MM.1S (cell line): ENCODE measurements around the gene OR2M3.
A peak's percentile ranks its signal among the peaks of the same experiment; 100 is the strongest.

ENCODE experiments used
- DNase-seq: peaks from one replicate; pipeline ENCODE4 v3.0.0-alpha.2; 2015
- H2AFZ ChIP-seq: fragments of 300-600 bp; sonication (generic); 2 replicates; pipeline ENCODE4 v1.6.0; 2016; ENCODE audit warnings: antibody characterized with exemption, low read length
- H3F3A ChIP-seq: fragments of 300-600 bp; sonication (generic); 2 replicates; pipeline ENCODE4 v1.6.1; 2016; ENCODE audit warnings: mild to moderate bottlenecking, antibody characterized with exemption, low read length, moderate library complexity, mixed read lengths; ENCODE audit not compliant: insufficient read depth
- H3K27ac ChIP-seq: fragments of 300-600 bp; sonication (generic); 2 replicates; pipeline ENCODE4 v1.5.1; 2016; ENCODE audit warnings: mild to moderate bottlenecking, low read length
- H3K27me3 ChIP-seq: fragments of 300-600 bp; sonication (generic); replicated peaks from 2 replicates; pipeline ENCODE4 v1.6.0; 2016; ENCODE audit warnings: low read length; ENCODE audit not compliant: insufficient read depth
- H3K36me3 ChIP-seq: fragments of 300-600 bp; sonication (generic); replicated peaks from 2 replicates; pipeline ENCODE4 v1.6.1; 2016; ENCODE audit warnings: mild to moderate bottlenecking, low read length, mixed read lengths; ENCODE audit not compliant: insufficient read depth
- H3K4me1 ChIP-seq: fragments of 300-600 bp; sonication (generic); 2 replicates; pipeline ENCODE4 v1.6.1; 2016; ENCODE audit warnings: low read length, mixed read lengths
- H3K4me2 ChIP-seq: fragments of 300-600 bp; sonication (generic); 2 replicates; pipeline ENCODE4 v1.6.0; 2016; ENCODE audit warnings: low read depth, low read length
- H3K4me3 ChIP-seq: fragments of 300-600 bp; sonication (generic); 2 replicates; pipeline ENCODE4 v1.5.1; 2016; ENCODE audit warnings: low read length, mixed read lengths
- H3K79me2 ChIP-seq: fragments of 300-600 bp; sonication (generic); 2 replicates; pipeline ENCODE4 v1.6.1; 2016; ENCODE audit warnings: mixed run types, low read length, mixed read lengths
- H3K9ac ChIP-seq: fragments of 300-600 bp; sonication (generic); 2 replicates; pipeline ENCODE4 v1.6.1; 2016; ENCODE audit warnings: low read length, mixed read lengths
- H3K9me2 ChIP-seq: fragments of 300-600 bp; sonication (generic); replicated peaks from 2 replicates; pipeline ENCODE4 v1.6.1; 2016; ENCODE audit warnings: mild to moderate bottlenecking, low read length, mixed read lengths; ENCODE audit not compliant: insufficient read depth
- H3K9me3 ChIP-seq: fragments of 300-600 bp; sonication (generic); replicated peaks from 2 replicates; pipeline ENCODE4 v1.6.1; 2016; ENCODE audit warnings: mild to moderate bottlenecking, low read length, mixed read lengths; ENCODE audit not compliant: insufficient read depth
- H4K20me1 ChIP-seq: fragments of 300-600 bp; sonication (generic); 2 replicates; pipeline ENCODE4 v1.6.1; 2016; ENCODE audit warnings: mild to moderate bottlenecking, low read length, moderate library complexity, mixed read lengths; ENCODE audit not compliant: insufficient read depth
- CTCF ChIP-seq: fragments of 300-600 bp; sonication (generic); IDR thresholded peaks from 2 replicates; pipeline ENCODE4 v1.5.1; 2016; ENCODE audit warnings: antibody characterized with exemption, low read length, mixed read lengths
- EZH2 ChIP-seq: fragments of 300-600 bp; sonication (generic); optimal IDR thresholded peaks from 2 replicates; pipeline ENCODE3; 2017; ENCODE audit warnings: low read depth, mild to moderate bottlenecking, antibody characterized with exemption, low read length, mixed read lengths
- EZH2phosphoT487 ChIP-seq: fragments of 300-600 bp; sonication (generic); IDR thresholded peaks from 2 replicates; pipeline ENCODE4 v1.6.1; 2018; ENCODE audit warnings: antibody characterized with exemption, low read length

Gene OR2M3

DNA sequence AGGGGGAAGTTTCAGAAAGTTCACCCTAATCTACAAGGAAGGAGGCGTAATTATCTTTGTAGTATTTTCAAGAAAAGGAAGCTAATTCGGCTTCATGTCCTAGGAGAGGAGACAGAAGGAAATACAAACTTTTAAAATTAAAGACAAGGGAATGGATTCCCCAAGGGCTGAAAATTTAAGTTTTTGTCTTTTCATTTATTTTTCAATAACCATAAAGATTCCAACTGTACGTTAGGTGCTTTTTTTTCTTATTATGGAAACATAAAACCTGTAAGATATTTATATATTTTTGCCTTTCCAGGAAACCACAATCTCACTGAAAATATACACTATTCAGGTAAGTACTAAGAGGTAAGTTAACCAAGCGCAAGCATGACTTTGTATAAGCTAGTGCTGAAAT lies at the start of gene OR2M3:
TSS of gene OR2M3 (plus strand) at position 301 of the 400 bp plus-strand sequence. CDS start 5,803 bp downstream, outside the sequence.
- Histone ChIP-seq H3F3A (no peaks in the 10 kb centered on the region), H3K79me2 (no peaks in the 10 kb centered on the region), H3K27ac (no peak within 1 kb of the TSS), H3K9me3 (no peaks in the 10 kb centered on the region), H3K4me3 (no peak within 1 kb of the TSS), H3K27me3 (no peaks in the 10 kb centered on the region), H4K20me1 (no peaks in the 10 kb centered on the region), H2AFZ (no peak within 1 kb of the TSS), H3K9ac (no peak within 1 kb of the TSS), H3K36me3 (no peaks in the 10 kb centered on the region), H3K4me1 (peaks cover 5% of the 10 kb centered on the region; the same call in 1 of the 2 replicates), H3K4me2 (no peak within 1 kb of the TSS), H3K9me2 (no peaks in the 10 kb centered on the region)
- no peak for TF ChIP-seq EZH2phosphoT487
- no peak for TF ChIP-seq EZH2
- TF ChIP-seq CTCF, result no peak
- peak; percentile 29 for DNase-seq

- no peak overlapping the region for H3K9ac ChIP-seq
- H4K20me1 ChIP-seq, result no peaks in the 10 kb centered on the region
- H3K9me2 ChIP-seq, result no peaks in the 10 kb centered on the region
- no peaks in the 10 kb centered on the region for H3K9me3 ChIP-seq
- H3K27me3 ChIP-seq, result no peaks in the 10 kb centered on the region
- no peak overlapping the region for H3K27ac ChIP-seq
- no peaks in the 10 kb centered on the region for H3K79me2 ChIP-seq
- no peak for TF ChIP-seq EZH2phosphoT487
- TF ChIP-seq EZH2, result no peak
- no peak for TF ChIP-seq CTCF
- DNase-seq, result no peak
- H3K4me1 ChIP-seq, result peaks cover 8% of the 10 kb centered on the region
- no peaks in the 10 kb centered on the region for H3K36me3 ChIP-seq
- no peak overlapping the region for H3K4me3 ChIP-seq
- H3K4me2 ChIP-seq, result no peak overlapping the region
- H3F3A ChIP-seq, result peaks cover 4% of the 10 kb centered on the region; the same call in 1 of the 2 replicates
- H2AFZ ChIP-seq, result no peak overlapping the region
Measured at GRCh38 chr1:248152056-248152827, 44.8 kb upstream of the OR2M3 start.

DNA sequence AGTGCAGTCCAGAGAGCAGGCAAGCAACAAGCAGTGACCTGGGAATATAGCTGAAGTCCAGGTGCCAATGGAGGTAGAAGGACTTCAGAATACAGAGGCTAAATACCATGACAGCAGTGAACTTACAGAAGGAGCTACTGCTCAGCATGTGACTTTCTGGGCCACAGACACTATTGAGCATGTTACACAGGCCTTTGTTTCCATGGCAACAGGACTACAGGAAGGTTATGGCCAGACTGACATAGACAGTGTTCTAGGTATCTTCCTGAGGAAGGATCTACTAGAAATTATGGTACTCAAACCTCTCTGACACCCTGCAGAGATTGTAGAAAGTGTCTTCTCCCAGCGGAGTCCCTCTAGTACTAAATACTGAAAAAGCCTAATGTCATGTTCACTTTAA lies 41.1 kb upstream of the OR2M3 start:
- H3K9me3 ChIP-seq, result no peaks in the 10 kb centered on the region
- no peak for TF ChIP-seq CTCF
- no peak for TF ChIP-seq EZH2
- TF ChIP-seq EZH2phosphoT487, result no peak
- H3F3A ChIP-seq, result no peaks in the 10 kb centered on the region
- peak; percentile 49 for DNase-seq
- no peaks in the 10 kb centered on the region for H3K4me1 ChIP-seq
- no peak overlapping the region for H3K4me3 ChIP-seq
- no peak overlapping the region for H3K9ac ChIP-seq
- H3K36me3 ChIP-seq, result no peaks in the 10 kb centered on the region
- no peaks in the 10 kb centered on the region for H4K20me1 ChIP-seq
- no peak overlapping the region for H3K27ac ChIP-seq
- H3K9me2 ChIP-seq, result no peaks in the 10 kb centered on the region
- no peaks in the 10 kb centered on the region for H3K79me2 ChIP-seq
- no peak overlapping the region for H2AFZ ChIP-seq
- H3K4me2 ChIP-seq, result no peak overlapping the region
- H3K27me3 ChIP-seq, result no peaks in the 10 kb centered on the region
